GM12878 (cell line): ENCODE measurements around the gene DNAJC9.

Experiments
- CEBPB ChIP-seq, 2 experiments: fragments of 150-350 bp in 1 of 2; IDR thresholded peaks; 2 replicates each; pipeline ENCODE4 v1.6.1; 2012 to 2014; ENCODE audit warnings: low read depth in 2 of 2, low read length in 2 of 2, borderline replicate concordance in 1 of 2, inconsistent platforms in 1 of 2
- ETV6 ChIP-seq, 2 experiments: fragments of 450-650 bp in 1 of 2; IDR thresholded peaks in 1 of 2; conservative IDR thresholded peaks in 1 of 2; 2 replicates each; pipeline ENCODE4 v1.6.1; 2014; ENCODE audit warnings: antibody characterized with exemption in 1 of 2, borderline replicate concordance in 1 of 2, low read depth in 1 of 2, mild to moderate bottlenecking in 1 of 2, moderate library complexity in 1 of 2
- EZH2 ChIP-seq: IDR thresholded peaks from 2 replicates; pipeline ENCODE4 v1.6.1; 2012; ENCODE audit warnings: low read depth, mild to moderate bottlenecking, control low read depth, inconsistent platforms, low read length, borderline replicate concordance; ENCODE audit not compliant: control insufficient read depth
- FOXM1 ChIP-seq: IDR thresholded peaks from 2 replicates; pipeline ENCODE4 v1.6.1; 2012; ENCODE audit warnings: low read depth, mild to moderate bottlenecking, inconsistent platforms, low read length, moderate library complexity
- GATAD2B ChIP-seq: fragments of 450-650 bp; conservative IDR thresholded peaks from 2 replicates; pipeline ENCODE4 v1.6.1; 2017; ENCODE audit warnings: low read depth, mild to moderate bottlenecking, moderate library complexity
- MXI1 ChIP-seq: fragments of 150-350 bp; IDR thresholded peaks from 2 replicates; pipeline ENCODE4 v1.6.1; 2011; ENCODE audit warnings: low read depth, mild to moderate bottlenecking, inconsistent platforms, low read length, improper control_type of control experiment
- NR2C2 ChIP-seq: IDR thresholded peaks from 2 replicates; pipeline ENCODE4 v1.6.1; 2011; ENCODE audit warnings: borderline replicate concordance, low read depth; ENCODE audit not compliant: control insufficient read depth, insufficient read length
- RAD21 ChIP-seq: IDR thresholded peaks from 2 replicates; pipeline ENCODE4 v1.6.1; 2011; ENCODE audit warnings: mild to moderate bottlenecking, low read depth, low read length, moderate library complexity; ENCODE audit not compliant: insufficient read depth
- SMC3 ChIP-seq: IDR thresholded peaks from 2 replicates; pipeline ENCODE4 v1.6.1; 2011; ENCODE audit warnings: low read length, improper control_type of control experiment, borderline replicate concordance
- TCF7 ChIP-seq: IDR thresholded peaks from 2 replicates; pipeline ENCODE4 v1.6.1; 2014; ENCODE audit warnings: antibody characterized with exemption, borderline replicate concordance
- USF2 ChIP-seq: IDR thresholded peaks from 2 replicates; pipeline ENCODE4 v1.6.1; 2011; ENCODE audit warnings: low read depth, low read length, improper control_type of control experiment, borderline replicate concordance
- TF ChIP-seq, protein P1 (sequence below), 3 experiments: IDR thresholded peaks in 2 of 3; conservative IDR thresholded peaks in 1 of 3; 2 replicates each; pipeline ENCODE4 v1.5.1; 2011; ENCODE audit warnings: low read depth in 3 of 3, low read length in 3 of 3, mild to moderate bottlenecking in 3 of 3, control low read depth in 2 of 3, moderate library complexity in 2 of 3, inconsistent platforms in 1 of 3, mixed read lengths in 1 of 3; ENCODE audit not compliant: control insufficient read depth in 2 of 3, insufficient read depth in 1 of 3; ENCODE audit errors: extremely low read depth in 1 of 3
- TF ChIP-seq, protein P2 (sequence below): IDR thresholded peaks from 2 replicates; pipeline ENCODE4 v1.6.1; 2011; ENCODE audit warnings: borderline replicate concordance, low read depth, mild to moderate bottlenecking, moderate library complexity, mixed read lengths, low read length; ENCODE audit not compliant: insufficient read depth; ENCODE audit errors: extremely low read length

GRCh38 chr10:73233883-73234282 is 13.2 kb downstream of the DNAJC9 start:
- TF ChIP-seq, protein P1, sequence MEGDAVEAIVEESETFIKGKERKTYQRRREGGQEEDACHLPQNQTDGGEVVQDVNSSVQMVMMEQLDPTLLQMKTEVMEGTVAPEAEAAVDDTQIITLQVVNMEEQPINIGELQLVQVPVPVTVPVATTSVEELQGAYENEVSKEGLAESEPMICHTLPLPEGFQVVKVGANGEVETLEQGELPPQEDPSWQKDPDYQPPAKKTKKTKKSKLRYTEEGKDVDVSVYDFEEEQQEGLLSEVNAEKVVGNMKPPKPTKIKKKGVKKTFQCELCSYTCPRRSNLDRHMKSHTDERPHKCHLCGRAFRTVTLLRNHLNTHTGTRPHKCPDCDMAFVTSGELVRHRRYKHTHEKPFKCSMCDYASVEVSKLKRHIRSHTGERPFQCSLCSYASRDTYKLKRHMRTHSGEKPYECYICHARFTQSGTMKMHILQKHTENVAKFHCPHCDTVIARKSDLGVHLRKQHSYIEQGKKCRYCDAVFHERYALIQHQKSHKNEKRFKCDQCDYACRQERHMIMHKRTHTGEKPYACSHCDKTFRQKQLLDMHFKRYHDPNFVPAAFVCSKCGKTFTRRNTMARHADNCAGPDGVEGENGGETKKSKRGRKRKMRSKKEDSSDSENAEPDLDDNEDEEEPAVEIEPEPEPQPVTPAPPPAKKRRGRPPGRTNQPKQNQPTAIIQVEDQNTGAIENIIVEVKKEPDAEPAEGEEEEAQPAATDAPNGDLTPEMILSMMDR (IDR thresholded peaks at IDR 0.05 in 2 of 3, conservative IDR thresholded peaks at IDR 0.05 in 1 of 3; ENCODE audit: control insufficient read depth in 2 of 3, extremely low read depth in 1 of 3, insufficient read depth in 1 of 3, low read depth in 3 of 3, low read length in 3 of 3), result no peak
- TF ChIP-seq SMC3, result no peak
- no peak for TF ChIP-seq ETV6 (conservative IDR thresholded peaks at IDR 0.05 in 1 of 2, IDR thresholded peaks at IDR 0.05 in 1 of 2; ENCODE audit: borderline replicate concordance in 1 of 2, low read depth in 1 of 2)
- TF ChIP-seq, protein P2, sequence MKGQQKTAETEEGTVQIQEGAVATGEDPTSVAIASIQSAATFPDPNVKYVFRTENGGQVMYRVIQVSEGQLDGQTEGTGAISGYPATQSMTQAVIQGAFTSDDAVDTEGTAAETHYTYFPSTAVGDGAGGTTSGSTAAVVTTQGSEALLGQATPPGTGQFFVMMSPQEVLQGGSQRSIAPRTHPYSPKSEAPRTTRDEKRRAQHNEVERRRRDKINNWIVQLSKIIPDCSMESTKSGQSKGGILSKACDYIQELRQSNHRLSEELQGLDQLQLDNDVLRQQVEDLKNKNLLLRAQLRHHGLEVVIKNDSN, result no peak
- no peak for TF ChIP-seq RAD21
- no peak for TF ChIP-seq EZH2
- no peak for TF ChIP-seq GATAD2B
- no peak for TF ChIP-seq FOXM1
- TF ChIP-seq MXI1, result no peak
- no peak for TF ChIP-seq USF2
- no peak for TF ChIP-seq CEBPB (IDR thresholded peaks at IDR 0.05; ENCODE audit: borderline replicate concordance in 1 of 2, low read depth in 2 of 2, low read length in 2 of 2)
- no peak for TF ChIP-seq NR2C2
- no peak for TF ChIP-seq TCF7
